ENCODE measurements around the gene P2RY6. TPM values are rescaled to one million over a fixed set of nuclear protein-coding genes. Genes with fewer than 3 reads are reported as not detected.

The P2RY6 gene
- total RNA-seq, 4 donors from 2014 or later, result 0.46 to 0.81 TPM; not detected in 2

- DNase-seq (ENCODE audit: low spot score in 2 of 2), result peak in 1 of 2 donors; percentile 83
- intact Hi-C loops (cut with DNase I; ENCODE audit: low total_unique reads), result no loop called here
- 78 to 80% methylated on average over 6 of the region's 6 CpGs for WGBS, 2 donors
These were observed 14.6 kb upstream of the P2RY6 start for GRCh38 chr11:73257342-73258103.

GRCh38 chr11:73258104-73259035, 13.8 kb upstream of the P2RY6 start:
- intact Hi-C loops (cut with DNase I; ENCODE audit: low total_unique reads), result no loop called here
- DNase-seq (ENCODE audit: low spot score in 2 of 2), result peak in 1 of 2 donors; percentile 71
- H3K4me3 ChIP-seq (ENCODE audit: low read depth, poor library complexity, severe bottlenecking), result no peak overlapping the region
- 87 to 90% methylated on average over 7 of the region's 7 CpGs for WGBS, 2 donors
- no peak for TF ChIP-seq POLR2A (IDR thresholded peaks at IDR 0.05)
- no peak for TF ChIP-seq CTCF (IDR thresholded peaks at IDR 0.05)

More at GRCh38 chr11:73257342-73258103, 14.6 kb upstream of the P2RY6 start:
- TF ChIP-seq POLR2A (IDR thresholded peaks at IDR 0.05), result no peak
- H3K4me3 ChIP-seq (ENCODE audit: low read depth, poor library complexity, severe bottlenecking), result no peak overlapping the region

- TF ChIP-seq POLR2A (IDR thresholded peaks at IDR 0.05), result no peak
- TF ChIP-seq CTCF (IDR thresholded peaks at IDR 0.05), result no peak
- intact Hi-C loops (cut with DNase I; ENCODE audit: low total_unique reads), result loop anchor here (5.0 kb wide), 1 partner anchor 327 kb away; no protein-coding TSS in a partner anchor
- WGBS, 2 donors, result 86 to 94% methylated on average over 3 of the region's 3 CpGs
- H3K4me3 ChIP-seq (ENCODE audit: low read depth, poor library complexity, severe bottlenecking), result no peak overlapping the region
- peak in 1 of 2 donors; percentile 85 for DNase-seq (ENCODE audit: low spot score in 2 of 2)
These were observed 12.6 kb upstream of the P2RY6 start for GRCh38 chr11:73259406-73260126.

GRCh38 chr11:73260127-73260457, 12.0 kb upstream of the P2RY6 start:
- TF ChIP-seq CTCF (IDR thresholded peaks at IDR 0.05) (no peak), POLR2A (IDR thresholded peaks at IDR 0.05) (no peak)
- intact Hi-C loops (cut with DNase I; ENCODE audit: low total_unique reads), result loop anchor here (5.0 kb wide), 1 partner anchor 328 kb away; no protein-coding TSS in a partner anchor
- peak in 1 of 2 donors; percentile 3 for DNase-seq (ENCODE audit: low spot score in 2 of 2)
- H3K4me3 ChIP-seq (ENCODE audit: low read depth, poor library complexity, severe bottlenecking), result no peak overlapping the region

GRCh38 chr11:73262851-73263495, 9.2 kb upstream of the P2RY6 start:
- no peak overlapping the region for H3K4me3 ChIP-seq (ENCODE audit: low read depth, poor library complexity, severe bottlenecking)
- DNase-seq (ENCODE audit: low spot score in 2 of 2), result peak in 1 of 2 donors; percentile 20
- intact Hi-C loops (cut with DNase I; ENCODE audit: low total_unique reads), result loop anchor here (5.0 kb wide), 1 partner anchor 331 kb away; no protein-coding TSS in a partner anchor
- TF ChIP-seq CTCF (IDR thresholded peaks at IDR 0.05) (no peak), POLR2A (IDR thresholded peaks at IDR 0.05) (no peak)
- 69 to 70% methylated on average over 5 of the region's 5 CpGs for WGBS, 2 donors

All from lower leg skin (tissue), 4 donors.